Nephron progenitor cell (in vitro differentiated cells): Measurements from ENCODE around the gene LIPN.

Source experiments
- DNase-seq: peaks from one replicate; pipeline ENCODE4 v3.0.0; 2021
- H3K27ac Mint-ChIP-seq: 2 replicates; pipeline ENCODE4 v1.8.0; 2021; ENCODE audit warnings: mild to moderate bottlenecking, moderate library complexity, mixed read lengths
- H3K27me3 Mint-ChIP-seq: 2 replicates; pipeline ENCODE4 v1.8.0; 2021; ENCODE audit warnings: mild to moderate bottlenecking, low read depth, mixed read lengths; ENCODE audit not compliant: poor library complexity
- H3K36me3 Mint-ChIP-seq: 2 replicates; pipeline ENCODE4 v1.8.0; 2021; ENCODE audit warnings: low read depth, mixed read lengths
- H3K4me1 Mint-ChIP-seq: 2 replicates; pipeline ENCODE4 v1.8.0; 2021; ENCODE audit warnings: mixed read lengths
- H3K4me3 Mint-ChIP-seq: 2 replicates; pipeline ENCODE4 v1.8.0; 2021; ENCODE audit warnings: mild to moderate bottlenecking, moderate library complexity, mixed read lengths
- H3K9me3 Mint-ChIP-seq: 2 replicates; pipeline ENCODE4 v1.8.0; 2021; ENCODE audit warnings: mild to moderate bottlenecking, moderate library complexity, mixed read lengths
- TF ChIP-seq, protein P1 (sequence below): fragments of 200-600 bp; sonication (generic); IDR thresholded peaks from 2 replicates; pipeline ENCODE4 v1.5.0; 2021; ENCODE audit warnings: antibody characterized with exemption

LIPN gene

DNA sequence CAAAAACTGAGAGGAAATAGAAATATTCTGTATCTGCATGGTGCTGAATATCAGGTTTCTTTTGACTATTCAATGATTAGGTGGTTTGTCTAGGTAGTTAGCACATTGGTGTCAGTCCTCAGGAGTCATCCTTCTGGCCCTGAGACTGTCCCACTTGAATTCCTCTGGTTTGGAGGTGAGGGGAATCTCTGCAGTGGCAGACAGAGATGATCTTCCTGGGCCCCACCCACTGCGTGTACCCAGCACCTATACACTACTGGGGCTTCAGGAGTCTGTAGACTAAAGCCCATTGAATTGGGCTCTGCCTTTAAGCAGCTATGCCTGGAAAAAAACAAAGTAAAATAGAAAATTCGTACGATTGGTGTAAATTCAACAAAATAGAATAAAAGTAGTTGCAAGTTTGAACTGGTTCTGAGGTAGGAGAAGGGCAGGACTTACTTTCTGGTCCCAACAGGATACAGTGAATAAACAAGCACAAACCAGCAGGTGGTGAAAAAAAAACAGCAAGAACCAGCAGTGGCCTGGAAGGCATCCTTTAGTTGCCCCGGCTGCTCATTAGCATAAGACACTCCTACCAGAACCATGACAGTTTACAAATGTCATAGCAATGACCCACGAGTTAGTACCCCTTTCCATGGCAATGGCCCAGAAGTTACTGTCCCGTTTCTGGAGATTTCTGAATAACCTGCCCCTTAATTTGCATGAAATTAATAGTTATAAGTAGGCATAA lies 44.4 kb downstream of the LIPN start:
- Mint-ChIP-seq H3K27ac (no peak overlapping the region), H3K27me3 (peaks cover 3% of the 10 kb centered on the region), H3K9me3 (no peaks in the 10 kb centered on the region), H3K36me3 (no peaks in the 10 kb centered on the region), H3K4me3 (no peak overlapping the region), H3K4me1 (no peaks in the 10 kb centered on the region)
- TF ChIP-seq, protein P1, sequence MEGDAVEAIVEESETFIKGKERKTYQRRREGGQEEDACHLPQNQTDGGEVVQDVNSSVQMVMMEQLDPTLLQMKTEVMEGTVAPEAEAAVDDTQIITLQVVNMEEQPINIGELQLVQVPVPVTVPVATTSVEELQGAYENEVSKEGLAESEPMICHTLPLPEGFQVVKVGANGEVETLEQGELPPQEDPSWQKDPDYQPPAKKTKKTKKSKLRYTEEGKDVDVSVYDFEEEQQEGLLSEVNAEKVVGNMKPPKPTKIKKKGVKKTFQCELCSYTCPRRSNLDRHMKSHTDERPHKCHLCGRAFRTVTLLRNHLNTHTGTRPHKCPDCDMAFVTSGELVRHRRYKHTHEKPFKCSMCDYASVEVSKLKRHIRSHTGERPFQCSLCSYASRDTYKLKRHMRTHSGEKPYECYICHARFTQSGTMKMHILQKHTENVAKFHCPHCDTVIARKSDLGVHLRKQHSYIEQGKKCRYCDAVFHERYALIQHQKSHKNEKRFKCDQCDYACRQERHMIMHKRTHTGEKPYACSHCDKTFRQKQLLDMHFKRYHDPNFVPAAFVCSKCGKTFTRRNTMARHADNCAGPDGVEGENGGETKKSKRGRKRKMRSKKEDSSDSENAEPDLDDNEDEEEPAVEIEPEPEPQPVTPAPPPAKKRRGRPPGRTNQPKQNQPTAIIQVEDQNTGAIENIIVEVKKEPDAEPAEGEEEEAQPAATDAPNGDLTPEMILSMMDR, result no peak
- no peak for DNase-seq

DNA sequence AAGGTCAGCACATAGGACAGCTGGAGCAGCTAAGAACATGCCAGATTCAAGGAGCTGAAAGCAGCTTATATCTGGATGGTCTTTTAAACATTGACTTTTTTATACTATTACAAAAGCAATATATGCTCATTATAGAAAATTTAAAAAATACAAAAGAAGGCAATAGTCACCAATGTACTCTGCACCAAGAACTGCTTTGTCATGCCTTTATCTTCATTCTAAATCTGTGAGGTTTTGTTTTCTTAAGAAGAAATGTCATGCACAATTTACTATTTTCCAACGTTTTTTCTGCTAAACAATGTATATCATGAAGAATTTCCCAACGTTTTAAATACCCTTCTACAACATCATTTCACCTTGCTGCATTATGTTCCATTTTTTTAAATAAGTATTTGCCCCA lies 45.5 kb downstream of the LIPN start:
- TF ChIP-seq, protein P1, result no peak
- DNase-seq, result no peak
- Mint-ChIP-seq H3K9me3 (no peaks in the 10 kb centered on the region), H3K27me3 (peaks cover 3% of the 10 kb centered on the region), H3K27ac (no peak overlapping the region), H3K36me3 (no peaks in the 10 kb centered on the region), H3K4me3 (no peak overlapping the region), H3K4me1 (no peaks in the 10 kb centered on the region)

DNA sequence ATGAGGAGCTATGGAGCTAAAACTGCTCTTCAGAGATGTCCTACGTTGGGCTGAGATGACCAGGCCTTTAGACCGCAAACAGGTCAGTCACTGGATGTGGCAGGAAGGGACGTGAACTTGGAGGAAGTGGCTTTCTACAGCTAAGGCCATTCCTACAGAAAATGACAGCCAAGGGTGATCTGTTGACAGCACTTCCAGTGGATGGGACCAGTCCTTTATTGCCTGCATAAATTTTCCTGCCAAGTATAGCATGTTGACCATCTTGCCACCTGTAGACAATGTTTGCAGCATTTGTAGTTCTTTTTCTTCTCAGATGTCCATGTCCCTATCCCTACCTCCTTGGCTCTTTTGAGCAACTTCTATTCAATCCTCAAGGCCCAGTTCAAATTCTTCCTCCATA lies 46.1 kb downstream of the LIPN start:
- Mint-ChIP-seq H3K9me3 (no peaks in the 10 kb centered on the region), H3K27ac (no peak overlapping the region), H3K36me3 (no peaks in the 10 kb centered on the region), H3K4me3 (no peak overlapping the region), H3K27me3 (peaks cover 3% of the 10 kb centered on the region), H3K4me1 (no peaks in the 10 kb centered on the region)
- TF ChIP-seq, protein P1, result no peak
- DNase-seq, result no peak

DNA sequence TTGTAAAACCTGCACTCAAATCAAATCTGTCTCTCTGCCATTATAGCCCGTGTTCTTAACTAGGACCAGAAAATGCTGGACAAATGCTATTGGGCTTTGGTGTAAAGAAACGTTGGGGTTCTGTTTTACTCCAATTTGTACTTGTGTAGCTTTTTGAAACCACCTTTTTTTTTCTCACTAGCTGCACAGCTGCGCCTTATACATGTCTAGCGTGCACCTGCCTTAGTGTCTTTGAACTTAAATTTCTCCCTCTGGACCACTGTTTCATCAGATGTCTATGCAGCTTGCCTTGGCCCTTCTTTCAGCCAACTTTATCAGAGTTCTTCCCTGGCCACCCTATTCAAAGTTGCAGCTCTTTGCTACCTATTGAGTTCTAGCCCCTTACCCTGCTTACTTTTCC lies 49.8 kb downstream of the LIPN start:
- H3K9me3 Mint-ChIP-seq, result no peaks in the 10 kb centered on the region
- TF ChIP-seq, protein P1, result no peak
- no peaks in the 10 kb centered on the region for H3K4me1 Mint-ChIP-seq
- peaks cover 3% of the 10 kb centered on the region for H3K27me3 Mint-ChIP-seq
- no peak for DNase-seq
- H3K27ac Mint-ChIP-seq, result no peak overlapping the region
- H3K36me3 Mint-ChIP-seq, result no peaks in the 10 kb centered on the region
- H3K4me3 Mint-ChIP-seq, result no peak overlapping the region

DNA sequence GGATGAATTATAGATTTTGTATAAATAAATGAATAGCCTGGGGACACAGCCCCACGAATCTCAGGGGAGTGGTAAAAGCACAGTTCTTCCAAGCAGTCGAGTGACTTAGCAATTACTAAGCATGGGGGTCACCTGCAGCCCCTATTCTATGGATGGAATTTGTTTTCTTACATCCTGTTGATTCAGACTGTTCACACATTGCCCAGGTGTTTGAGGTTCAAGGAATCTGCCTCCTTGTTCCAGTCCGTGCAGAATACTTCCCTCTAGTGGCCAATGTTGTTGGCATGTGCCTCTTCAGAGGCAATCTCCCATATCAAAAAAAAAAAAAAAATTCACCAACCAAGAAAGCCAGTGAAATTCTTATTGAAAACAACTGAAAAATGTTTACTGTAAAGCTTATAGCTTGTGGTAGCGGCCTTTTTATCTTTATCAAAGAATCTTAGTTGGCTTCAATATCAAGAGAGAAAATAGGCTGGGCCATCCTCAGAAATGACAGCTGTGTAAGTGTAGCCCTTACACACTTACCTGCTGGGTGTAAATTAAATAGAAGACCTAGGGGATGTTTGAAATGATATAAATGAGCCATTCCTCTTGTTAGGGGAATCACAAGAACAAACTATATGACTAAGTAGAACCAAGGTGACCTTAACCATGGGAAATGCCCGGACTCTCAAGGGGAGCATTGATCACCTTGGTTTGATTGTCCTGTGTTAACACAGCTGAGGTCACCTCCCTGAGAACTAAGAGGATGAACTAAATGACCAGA lies 50.6 kb downstream of the LIPN start:
- TF ChIP-seq, protein P1, result peak; percentile 63
- Mint-ChIP-seq H3K4me1 (no peaks in the 10 kb centered on the region), H3K9me3 (no peaks in the 10 kb centered on the region), H3K27me3 (peaks cover 4% of the 10 kb centered on the region), H3K27ac (no peak overlapping the region), H3K36me3 (no peaks in the 10 kb centered on the region), H3K4me3 (no peak overlapping the region)
- DNase-seq, result peak; percentile 22

DNA sequence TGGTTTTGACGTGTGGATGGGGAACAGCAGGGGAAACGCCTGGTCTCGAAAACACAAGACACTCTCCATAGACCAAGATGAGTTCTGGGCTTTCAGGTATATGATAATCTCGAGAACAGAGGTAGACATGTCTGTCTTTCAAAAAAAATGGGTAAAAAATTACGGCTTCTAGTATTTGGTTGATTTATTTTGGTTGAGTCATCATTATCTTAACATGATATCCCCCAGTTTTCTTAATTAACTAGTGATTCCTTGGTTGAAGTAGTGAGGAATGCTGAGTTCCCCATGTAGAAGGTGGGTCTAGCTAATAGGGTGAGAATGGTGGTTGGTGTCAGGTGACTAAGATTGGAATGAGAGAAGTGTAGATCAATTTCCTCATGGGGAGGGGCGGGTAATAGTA lies 53.4 kb downstream of the LIPN start:
- Mint-ChIP-seq H3K9me3 (no peaks in the 10 kb centered on the region), H3K36me3 (no peaks in the 10 kb centered on the region), H3K27ac (no peak overlapping the region), H3K27me3 (peaks cover 7% of the 10 kb centered on the region), H3K4me1 (no peaks in the 10 kb centered on the region), H3K4me3 (no peak overlapping the region)
- TF ChIP-seq, protein P1, result no peak
- no peak for DNase-seq
